ENCODE results near the gene ARL17B.
"Not testable (repeated sequence)": the region's sequence is repeated elsewhere in the genome, so short reads cannot be mapped to it uniquely, and the experiment has no call there.

ARL17B gene

GRCh38 chr17:46249153-46249552 is 112.4 kb downstream of the ARL17B start:
- DNase-seq (ENCODE audit: low spot score), result not testable (repeated sequence)

DNA sequence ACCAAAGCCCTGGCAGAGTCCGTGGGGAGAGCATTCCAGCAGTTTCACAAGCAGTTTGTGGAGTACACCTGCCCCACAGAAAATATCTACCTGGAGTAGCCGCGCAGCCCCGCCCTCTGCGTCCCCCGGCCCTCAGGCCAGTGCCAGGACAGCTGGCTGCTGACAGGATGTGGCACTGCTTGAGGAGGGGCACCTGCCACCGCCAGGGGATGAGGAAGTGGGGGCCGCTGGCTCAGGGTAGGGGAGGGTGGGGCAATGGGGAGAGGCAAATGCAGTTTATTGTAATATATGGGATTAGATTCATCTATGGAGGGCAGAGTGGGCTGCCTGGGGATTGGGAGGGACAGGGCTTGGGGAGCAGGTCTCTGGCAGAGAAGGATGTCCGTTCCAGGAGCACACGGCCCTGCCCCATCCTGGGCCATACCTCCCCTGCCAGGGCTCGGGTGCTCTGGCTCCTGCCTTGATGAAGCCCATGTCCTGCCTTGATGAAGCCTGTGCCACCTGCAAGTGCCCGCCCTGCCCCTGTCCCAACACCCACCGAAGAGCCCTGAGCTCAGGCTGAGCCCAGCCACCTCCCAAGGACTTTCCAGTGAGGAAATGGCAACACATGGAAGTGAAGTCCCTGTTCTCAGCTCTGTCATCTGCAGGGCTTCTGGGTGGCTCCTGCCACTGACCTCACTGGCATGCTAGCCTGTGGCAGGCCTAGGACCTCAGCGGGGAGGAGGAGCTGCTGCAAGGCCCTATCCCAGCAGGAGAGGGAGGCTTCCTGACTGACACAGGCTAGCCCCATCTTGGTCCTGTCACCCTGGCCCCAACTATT is 116.4 kb downstream of the ARL17B start:
- DNase-seq (ENCODE audit: low spot score), result not testable (repeated sequence)

DNA sequence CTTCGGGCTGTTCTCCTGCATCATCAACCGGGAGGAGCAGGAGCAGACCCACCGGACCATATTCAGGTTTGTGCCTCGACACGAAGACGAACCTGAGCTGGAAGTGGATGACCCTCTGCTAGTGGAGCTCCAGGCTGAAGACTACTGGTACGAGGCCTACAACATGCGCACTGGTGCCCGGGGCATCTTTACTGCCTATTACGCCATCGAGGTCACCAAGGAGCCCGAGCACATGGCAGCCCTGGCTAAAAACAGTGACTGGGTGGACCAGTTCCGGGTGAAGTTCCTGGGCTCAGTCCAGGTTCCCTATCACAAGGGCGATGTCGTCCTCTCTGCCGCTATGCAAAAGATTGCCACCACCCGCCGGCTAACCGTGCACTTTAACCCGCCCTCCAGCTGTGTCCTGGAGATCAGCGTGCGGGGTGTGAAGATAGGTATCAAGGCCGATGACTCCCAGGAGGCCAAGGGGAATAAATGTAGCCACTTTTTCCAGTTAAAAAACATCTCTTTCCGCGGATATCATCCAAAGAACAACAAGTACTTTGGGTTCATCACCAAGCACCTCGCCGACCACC is 117.1 kb downstream of the ARL17B start:
- DNase-seq (ENCODE audit: low spot score), result not testable (repeated sequence)

DNA sequence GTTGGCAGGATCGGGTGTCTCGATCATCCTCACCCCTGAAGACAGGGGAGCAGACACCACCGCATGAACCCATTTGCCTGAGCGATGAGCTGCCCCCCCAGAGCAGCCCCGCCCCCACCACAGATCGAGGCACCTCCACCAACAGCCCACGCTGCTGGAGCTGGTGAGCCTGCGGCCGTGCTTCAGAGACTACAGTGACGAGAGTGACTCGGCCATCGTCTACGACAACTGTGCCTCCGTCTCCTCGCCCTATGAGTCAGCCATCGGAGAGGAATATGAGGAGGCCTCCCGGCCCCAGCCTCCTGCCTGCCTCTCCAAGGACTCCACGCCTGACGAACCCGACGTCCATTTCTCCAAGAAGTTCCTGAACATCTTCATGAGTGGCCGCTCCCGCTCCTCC is 117.6 kb downstream of the ARL17B start:
- DNase-seq (ENCODE audit: low spot score), result not testable (repeated sequence)

GRCh38 chr17:46243505-46243904 is 118.1 kb downstream of the ARL17B start:
- DNase-seq (ENCODE audit: low spot score), result not testable (repeated sequence)

GRCh38 chr17:46231359-46231758 is 130.2 kb downstream of the ARL17B start:
- DNase-seq (ENCODE audit: low spot score), result not testable (repeated sequence)

DNA sequence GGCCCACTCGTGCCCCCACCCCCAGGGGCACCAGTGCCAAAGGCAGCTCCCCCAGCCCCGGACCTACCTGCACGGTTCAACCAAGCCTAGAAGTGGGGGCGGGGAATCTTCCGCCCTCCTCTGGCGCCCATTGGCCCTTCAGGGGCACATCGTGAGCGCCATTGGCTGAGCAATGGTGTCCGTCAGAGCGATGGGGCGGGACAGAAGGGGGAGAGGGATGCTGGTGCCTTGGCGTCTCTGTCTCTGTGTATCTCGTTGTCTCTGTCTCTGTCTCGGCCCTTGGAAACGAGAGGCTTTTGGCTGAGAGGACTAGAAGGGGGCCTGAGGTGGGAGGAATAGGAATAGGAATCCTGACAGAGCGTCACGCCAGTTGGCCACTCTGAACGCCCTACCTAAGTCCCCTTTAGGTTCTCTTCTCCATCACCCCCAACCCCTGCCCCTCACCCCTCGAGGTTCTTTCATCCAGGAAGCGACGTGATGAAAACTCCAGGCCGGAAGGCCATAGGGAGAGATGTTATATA is 136.2 kb downstream of the ARL17B start:
- DNase-seq (ENCODE audit: low spot score), result peak; percentile 97

GRCh38 chr17:46224864-46225263 is 136.7 kb downstream of the ARL17B start:
- peak; percentile 44 for DNase-seq (ENCODE audit: low spot score)
